LNCAP (cell line): Measurements from ENCODE around the gene NYAP2.

Experiments
- TF ChIP-seq, protein P1 (sequence below): fragments of 450-650 bp; IDR thresholded peaks from 2 replicates; pipeline ENCODE4 v1.5.1; 2017; ENCODE audit warnings: mild to moderate bottlenecking

Gene NYAP2

DNA sequence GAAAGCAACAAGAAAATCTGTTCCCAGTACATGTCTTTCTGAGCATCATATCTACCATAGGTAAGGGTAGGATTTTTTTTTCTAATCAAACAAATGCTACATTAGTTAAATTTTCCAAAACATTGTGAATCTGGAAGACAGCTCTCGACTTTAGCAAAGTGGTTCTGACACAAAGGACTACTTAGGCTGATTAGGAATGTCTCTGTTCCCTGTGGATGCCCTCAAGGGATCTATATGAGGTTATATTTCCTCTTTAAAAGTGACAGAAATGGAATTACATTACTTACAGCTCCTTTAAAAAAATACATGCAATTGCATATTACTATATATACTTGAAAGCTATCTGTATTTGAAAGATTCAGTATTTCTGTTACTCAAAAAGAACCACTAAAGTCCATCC lies 15.4 kb downstream of the NYAP2 start:
- TF ChIP-seq, protein P1, sequence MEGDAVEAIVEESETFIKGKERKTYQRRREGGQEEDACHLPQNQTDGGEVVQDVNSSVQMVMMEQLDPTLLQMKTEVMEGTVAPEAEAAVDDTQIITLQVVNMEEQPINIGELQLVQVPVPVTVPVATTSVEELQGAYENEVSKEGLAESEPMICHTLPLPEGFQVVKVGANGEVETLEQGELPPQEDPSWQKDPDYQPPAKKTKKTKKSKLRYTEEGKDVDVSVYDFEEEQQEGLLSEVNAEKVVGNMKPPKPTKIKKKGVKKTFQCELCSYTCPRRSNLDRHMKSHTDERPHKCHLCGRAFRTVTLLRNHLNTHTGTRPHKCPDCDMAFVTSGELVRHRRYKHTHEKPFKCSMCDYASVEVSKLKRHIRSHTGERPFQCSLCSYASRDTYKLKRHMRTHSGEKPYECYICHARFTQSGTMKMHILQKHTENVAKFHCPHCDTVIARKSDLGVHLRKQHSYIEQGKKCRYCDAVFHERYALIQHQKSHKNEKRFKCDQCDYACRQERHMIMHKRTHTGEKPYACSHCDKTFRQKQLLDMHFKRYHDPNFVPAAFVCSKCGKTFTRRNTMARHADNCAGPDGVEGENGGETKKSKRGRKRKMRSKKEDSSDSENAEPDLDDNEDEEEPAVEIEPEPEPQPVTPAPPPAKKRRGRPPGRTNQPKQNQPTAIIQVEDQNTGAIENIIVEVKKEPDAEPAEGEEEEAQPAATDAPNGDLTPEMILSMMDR = no peak

DNA sequence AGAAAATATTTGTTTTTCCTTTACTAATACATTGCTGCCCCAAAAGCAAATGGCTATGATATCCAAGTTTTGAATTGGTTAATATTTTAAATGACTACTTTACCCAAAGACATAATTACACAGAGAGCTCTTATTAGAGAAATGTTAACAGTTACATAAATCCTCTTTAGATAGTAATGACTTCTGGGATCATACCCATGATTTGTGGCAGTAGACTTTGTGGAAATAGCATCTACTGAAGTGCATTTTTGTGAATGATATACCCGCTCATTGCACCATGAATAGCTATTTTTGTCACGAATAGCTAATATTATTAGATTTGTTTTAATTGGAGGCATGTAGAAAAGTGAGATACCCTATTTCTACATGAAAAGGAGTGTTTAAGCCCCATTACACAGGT lies 15.8 kb downstream of the NYAP2 start:
- TF ChIP-seq, protein P1 = no peak

DNA sequence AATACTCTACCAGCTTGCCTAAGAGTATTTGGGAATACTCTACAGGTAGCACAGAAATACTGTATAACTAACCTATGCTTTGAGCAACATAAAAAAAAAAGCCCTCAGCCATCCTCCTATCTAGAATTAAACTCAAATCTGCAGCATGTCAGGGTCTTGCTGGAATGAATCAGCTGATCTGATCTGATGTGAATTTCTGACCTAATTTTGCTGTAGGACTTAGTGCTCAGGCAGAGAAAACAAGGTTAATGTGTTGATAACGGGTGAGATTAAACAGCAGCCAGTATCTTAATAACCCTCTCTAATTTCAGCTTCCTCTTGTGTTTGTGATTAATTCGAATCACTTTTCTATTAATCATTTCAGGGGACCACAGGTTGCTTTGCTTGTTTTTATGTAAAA lies 16.3 kb downstream of the NYAP2 start:
- TF ChIP-seq, protein P1 = no peak

DNA sequence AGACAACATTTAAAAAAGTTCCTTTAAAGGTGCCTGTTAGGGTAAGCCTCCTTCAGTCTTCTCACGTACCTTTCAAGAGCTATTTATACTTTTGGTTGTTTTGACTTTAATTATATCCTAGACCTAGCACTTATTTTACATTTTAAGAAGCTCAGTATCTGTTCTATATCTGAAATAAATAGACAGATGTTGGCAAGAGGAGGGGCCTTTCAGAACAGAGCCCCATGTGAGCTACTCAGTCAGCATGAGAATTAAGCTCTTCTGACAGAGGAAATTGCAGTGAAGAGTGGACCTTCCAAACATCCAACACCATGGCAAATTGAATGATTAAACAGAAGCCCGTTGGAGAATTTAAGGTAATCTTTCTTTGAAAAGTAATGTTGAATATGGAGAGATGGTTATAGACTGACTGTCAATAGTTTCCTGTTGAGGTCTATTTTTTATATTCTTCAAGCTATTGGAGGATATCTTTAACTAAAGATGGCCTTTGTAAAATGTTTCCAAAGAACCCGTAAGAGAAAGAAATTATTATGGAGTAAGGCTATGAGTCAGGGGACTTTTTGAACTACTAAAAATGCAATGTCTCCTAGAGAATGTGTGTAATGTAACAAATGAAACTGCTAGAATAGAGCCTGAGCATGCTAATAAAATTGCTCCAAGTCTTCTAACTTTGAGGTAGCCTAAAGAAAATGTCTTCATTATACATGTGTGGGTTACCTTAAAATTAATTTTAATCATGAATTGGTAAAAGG lies 17.3 kb downstream of the NYAP2 start:
- TF ChIP-seq, protein P1 = no peak

DNA sequence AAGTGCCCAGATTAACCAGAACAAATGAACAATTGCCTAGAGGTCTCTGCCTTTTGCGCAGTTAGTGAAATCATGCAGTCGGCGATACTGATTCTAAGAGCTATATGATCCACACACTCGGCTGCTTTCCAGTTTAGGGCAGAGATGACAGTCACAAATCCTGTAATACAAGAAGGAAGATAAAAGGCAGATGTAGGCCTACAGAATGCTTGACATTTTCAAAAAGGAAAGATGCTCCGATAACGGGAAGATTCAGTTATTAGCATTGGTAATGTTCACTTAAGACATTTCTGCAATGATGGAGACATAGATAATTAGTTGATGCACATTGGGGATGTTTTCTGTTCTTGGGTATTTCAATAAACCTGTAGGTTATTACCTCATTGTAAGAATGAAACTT lies 19.5 kb downstream of the NYAP2 start:
- TF ChIP-seq, protein P1 = no peak

DNA sequence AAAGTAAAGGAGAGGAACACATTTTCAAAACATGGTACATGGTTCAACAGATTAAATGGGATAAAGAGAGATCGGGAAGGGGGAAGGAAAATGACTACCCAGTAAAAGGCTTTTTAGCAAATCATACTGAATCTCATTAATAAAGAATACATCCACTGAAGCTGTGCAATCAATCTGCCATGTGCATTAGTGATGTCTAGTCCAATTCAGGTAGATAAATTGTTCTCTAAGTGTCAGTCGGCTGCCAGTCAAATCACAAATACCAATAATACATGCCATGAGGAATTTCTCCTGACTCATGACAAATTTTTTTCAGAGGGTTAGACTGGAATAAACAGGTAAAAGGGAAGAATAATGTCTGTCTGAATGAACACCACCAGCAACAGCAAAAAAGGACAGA lies 22.6 kb downstream of the NYAP2 start:
- TF ChIP-seq, protein P1 = no peak

DNA sequence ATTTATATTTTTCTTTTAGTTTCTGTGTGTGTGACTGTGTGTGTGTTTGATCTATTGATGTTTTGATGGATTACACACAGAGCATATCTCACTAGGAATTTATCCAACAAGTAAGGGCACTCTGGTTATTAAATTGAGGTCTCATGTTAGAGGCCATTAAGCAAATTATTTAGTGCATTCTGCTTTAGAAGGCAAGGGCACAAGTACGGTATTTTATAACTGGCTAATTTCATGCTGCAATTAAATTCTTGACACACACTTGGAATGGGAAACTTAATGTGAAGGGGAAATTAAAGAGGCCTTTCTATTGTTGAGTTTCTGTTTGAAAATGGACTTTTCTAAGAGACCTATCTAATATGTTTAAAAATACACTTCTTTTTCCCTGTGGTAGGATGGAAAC lies 25.8 kb downstream of the NYAP2 start:
- TF ChIP-seq, protein P1 = no peak

DNA sequence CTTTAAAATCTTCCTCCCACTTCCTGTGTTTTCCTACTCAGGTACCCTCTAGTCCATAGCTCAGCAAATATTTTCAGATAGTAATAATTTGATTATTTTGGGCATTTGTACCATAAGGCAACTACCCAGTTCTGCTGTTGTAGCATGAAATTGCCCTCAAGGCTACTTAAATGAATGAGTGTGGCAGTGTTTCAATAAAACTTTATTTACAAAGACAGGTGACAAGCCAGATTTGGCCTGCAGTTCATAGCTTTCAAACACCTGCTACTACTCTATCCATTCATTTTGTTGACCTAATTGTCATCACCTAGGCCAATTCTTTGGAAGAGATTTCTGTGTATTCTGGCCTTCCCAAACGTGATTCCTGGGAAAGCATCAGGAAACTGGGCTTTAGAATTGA lies 28.9 kb downstream of the NYAP2 start:
- TF ChIP-seq, protein P1 = no peak
